Caco-2 (cell line): ENCODE results near the gene MON1A. TPM values are rescaled to one million over a fixed set of nuclear protein-coding genes. Genes with fewer than 3 reads are reported as not detected.

Experiments
- BruUV-seq: library from RNA; stranded (reverse); fragments of 400-500 nt; replicated peaks from 2 replicates; lab custom pipeline; 2021; lab: Mats Ljungman, UMichigan
- CTCF ChIA-PET: fragments of 300-600 bp; sonication (Branson Sonifier 250); formaldehyde crosslinking; loops from one replicate; lab custom pipeline; 2022; ENCODE audit warnings: antibody characterized with exemption; lab: Charles Lee
- POLR2A ChIA-PET: fragments of 300-600 bp; sonication (Branson Sonifier 250); formaldehyde crosslinking; loops from one replicate; lab custom pipeline; 2022; ENCODE audit warnings: antibody characterized with exemption; lab: Charles Lee
- DNase-seq, 2 experiments: peaks; one replicate each; pipeline versions ENCODE4 v3.0.0 to v3.0.0-alpha.2; 2020 to 2022
- H3K27me3 ChIP-seq: replicated peaks from 2 replicates; pipeline ENCODE4 v1.6.0; 2011; ENCODE audit warnings: low read length; ENCODE audit not compliant: control insufficient read depth, insufficient read depth
- H3K36me3 ChIP-seq: 2 replicates; pipeline ENCODE4 v1.5.1; 2011; ENCODE audit warnings: low read length; ENCODE audit not compliant: control insufficient read depth, insufficient read depth
- H3K4me1 ChIP-seq: fragments of 250-450 bp; sonication (Bioruptor Pico); 2 replicates; pipeline ENCODE4 v1.5.1; 2020; ENCODE audit warnings: mild to moderate bottlenecking
- H3K4me3 ChIP-seq: 2 replicates; pipeline ENCODE4 v1.5.1; 2011; ENCODE audit warnings: low read depth, mild to moderate bottlenecking, control low read depth, low read length
- H3K9me3 ChIP-seq: fragments of 250-450 bp; sonication (Bioruptor Pico); 2 replicates; pipeline ENCODE4 v1.5.1; 2020; ENCODE audit warnings: mild to moderate bottlenecking, moderate library complexity
- H3K27ac Mint-ChIP-seq: one replicate; pipeline ENCODE4 v1.8.0; 2022; ENCODE audit warnings: mixed read lengths; ENCODE audit not compliant: unreplicated experiment
- H3K27me3 Mint-ChIP-seq: one replicate; pipeline ENCODE4 v1.8.0; 2022; ENCODE audit warnings: mixed read lengths; ENCODE audit not compliant: insufficient read depth, unreplicated experiment
- H3K36me3 Mint-ChIP-seq: one replicate; pipeline ENCODE4 v1.8.0; 2022; ENCODE audit warnings: mild to moderate bottlenecking, mixed read lengths; ENCODE audit not compliant: insufficient read depth, unreplicated experiment
- H3K4me1 Mint-ChIP-seq: one replicate; pipeline ENCODE4 v1.8.0; 2022; ENCODE audit warnings: low read depth, mixed read lengths; ENCODE audit not compliant: unreplicated experiment
- H3K4me3 Mint-ChIP-seq: one replicate; pipeline ENCODE4 v1.8.0; 2022; ENCODE audit warnings: mild to moderate bottlenecking, moderate library complexity, mixed read lengths; ENCODE audit not compliant: unreplicated experiment
- H3K9me3 Mint-ChIP-seq: one replicate; pipeline ENCODE4 v1.8.0; 2022; ENCODE audit warnings: mixed read lengths; ENCODE audit not compliant: unreplicated experiment
- CTCF ChIP-seq, 2 experiments: fragments of 200-600 bp in 1 of 2; IDR thresholded peaks; 1 replicate in 1 of 2; 2 replicates in 1 of 2; pipeline versions ENCODE4 v1.5.1 to v1.8.0; 2011 to 2022; ENCODE audit warnings: antibody characterized with exemption in 1 of 2, control low read depth in 1 of 2, inconsistent platforms in 1 of 2, low read depth in 1 of 2, low read length in 1 of 2, mild to moderate bottlenecking in 1 of 2, moderate library complexity in 1 of 2; ENCODE audit not compliant: insufficient read depth in 1 of 2, severe bottlenecking in 1 of 2, unreplicated experiment in 1 of 2
- intact Hi-C: fragments of 100-400 bp; cut with micrococcal nuclease; formaldehyde crosslinking; loops from one replicate; pipeline ENCODE4 v1.10.0; 2022; ENCODE audit not compliant: unreplicated experiment
- total RNA-seq: library from RNA; stranded (reverse); gene quantifications from 2 replicates; pipeline ENCODE4 v1.2.3, GENCODE V29; 2022

Gene MON1A
- total RNA-seq, 1 experiment from 2014 or later: 7.7 TPM

GRCh38 chr3:49899815-49900214 is 29.8 kb downstream of the MON1A start:
- no peak overlapping the region for H3K4me3 Mint-ChIP-seq
- H3K27ac Mint-ChIP-seq: no peak overlapping the region
- H3K27me3 ChIP-seq: no peaks in the 10 kb centered on the region
- H3K4me3 ChIP-seq: no peak overlapping the region
- CTCF ChIA-PET: interaction anchor here (0.6 to 1.3 kb wide), 4 partner anchors 11 to 455 kb away, joined by 3 to 8 read pairs (median 6); no protein-coding TSS in a partner anchor
- intact Hi-C loops: loop anchor here (5.0 kb wide), 1 partner anchor 43 kb away; the partner anchor contains the start of gene TRAIP
- TF ChIP-seq CTCF (IDR thresholded peaks at IDR 0.05; ENCODE audit: insufficient read depth in 1 of 2, low read depth in 1 of 2, low read length in 1 of 2, severe bottlenecking in 1 of 2, unreplicated experiment in 1 of 2): peak; percentile 20 to 32
- H3K9me3 ChIP-seq: no peaks in the 10 kb centered on the region
- no peaks in the 10 kb centered on the region for H3K27me3 Mint-ChIP-seq
- H3K36me3 ChIP-seq: no peaks in the 10 kb centered on the region; the same call in 1 of the 2 replicates
- H3K4me1 Mint-ChIP-seq: no peaks in the 10 kb centered on the region
- no TSS peak for BruUV-seq
- H3K9me3 Mint-ChIP-seq: no peaks in the 10 kb centered on the region
- peaks cover 27% of the 10 kb centered on the region for H3K4me1 ChIP-seq
- POLR2A ChIA-PET: no interaction called here
- peak in 1 of 2 experiments; percentile 29 for DNase-seq
- peaks cover 5% of the 10 kb centered on the region for H3K36me3 Mint-ChIP-seq

- peaks cover 19% of the 10 kb centered on the region for H3K4me1 ChIP-seq
- ChIA-PET CTCF (no interaction called here), POLR2A (no interaction called here)
- intact Hi-C loops: no loop called here
- no peaks in the 10 kb centered on the region for H3K27me3 Mint-ChIP-seq
- H3K9me3 Mint-ChIP-seq: no peaks in the 10 kb centered on the region
- H3K4me3 ChIP-seq: no peak overlapping the region
- BruUV-seq: no TSS peak
- TF ChIP-seq CTCF (IDR thresholded peaks at IDR 0.05; ENCODE audit: insufficient read depth in 1 of 2, low read depth in 1 of 2, low read length in 1 of 2, severe bottlenecking in 1 of 2, unreplicated experiment in 1 of 2): no peak
- H3K9me3 ChIP-seq: no peaks in the 10 kb centered on the region
- H3K4me1 Mint-ChIP-seq: no peaks in the 10 kb centered on the region
- H3K36me3 ChIP-seq: no peaks in the 10 kb centered on the region; the same call in 1 of the 2 replicates
- H3K27me3 ChIP-seq: no peaks in the 10 kb centered on the region
- no peak overlapping the region for H3K4me3 Mint-ChIP-seq
- no peak overlapping the region for H3K27ac Mint-ChIP-seq
- peaks cover 3% of the 10 kb centered on the region for H3K36me3 Mint-ChIP-seq
- no peak for DNase-seq
These were observed 30.6 kb downstream of the MON1A start for GRCh38 chr3:49898991-49899390.

- no peak overlapping the region for H3K4me3 ChIP-seq
- H3K27me3 ChIP-seq: no peaks in the 10 kb centered on the region
- no peak for TF ChIP-seq CTCF (IDR thresholded peaks at IDR 0.05; ENCODE audit: insufficient read depth in 1 of 2, low read depth in 1 of 2, low read length in 1 of 2, severe bottlenecking in 1 of 2, unreplicated experiment in 1 of 2)
- H3K36me3 ChIP-seq: no peaks in the 10 kb centered on the region; the same call in 1 of the 2 replicates
- H3K36me3 Mint-ChIP-seq: no peaks in the 10 kb centered on the region
- ChIA-PET POLR2A (no interaction called here), CTCF (no interaction called here)
- H3K4me3 Mint-ChIP-seq: no peak overlapping the region
- H3K9me3 Mint-ChIP-seq: no peaks in the 10 kb centered on the region
- no peak for DNase-seq
- no TSS peak for BruUV-seq
- no peaks in the 10 kb centered on the region for H3K9me3 ChIP-seq
- H3K4me1 Mint-ChIP-seq: no peaks in the 10 kb centered on the region
- no peaks in the 10 kb centered on the region for H3K27me3 Mint-ChIP-seq
- H3K4me1 ChIP-seq: peaks cover 11% of the 10 kb centered on the region
- intact Hi-C loops: no loop called here
- no peak overlapping the region for H3K27ac Mint-ChIP-seq
These were observed 33.3 kb downstream of the MON1A start for GRCh38 chr3:49896345-49896744.
